Activated CD8-positive, alpha-beta T cell treated with anti-CD3 and anti-CD28 coated beads for 36 hours (primary cell): ENCODE results near the gene EVC2. TPM values are rescaled to one million over a fixed set of nuclear protein-coding genes. Genes with fewer than 3 reads are reported as not detected.

Experiments
- ATAC-seq: fragments of 200-7000 bp; cut with Tn5 transposase; one replicate; pipeline ENCODE4 v1.10.0; 2021; ENCODE audit warnings: mild to moderate bottlenecking, moderate library complexity
- CTCF ChIA-PET: fragments of 350-600 bp; sonication (Branson Sonifier 250); formaldehyde crosslinking; loops from one replicate; lab custom pipeline; 2021; ENCODE audit warnings: antibody characterized with exemption; lab: Charles Lee
- POLR2A ChIA-PET: fragments of 350-600 bp; sonication (Branson Sonifier 250); formaldehyde crosslinking; loops from one replicate; lab custom pipeline; 2021; ENCODE audit warnings: antibody characterized with exemption; lab: Charles Lee
- DNase-seq: peaks from one replicate; pipeline ENCODE4 v3.0.0-alpha.2; 2020
- H3K27ac Mint-ChIP-seq: one replicate; pipeline ENCODE4 v1.8.0; 2021; ENCODE audit warnings: mild to moderate bottlenecking, mixed read lengths
- H3K27me3 Mint-ChIP-seq: one replicate; pipeline ENCODE4 v1.8.0; 2021; ENCODE audit warnings: mixed read lengths
- H3K36me3 Mint-ChIP-seq: one replicate; pipeline ENCODE4 v1.8.0; 2021; ENCODE audit warnings: low read depth, mixed read lengths
- H3K4me1 Mint-ChIP-seq: one replicate; pipeline ENCODE4 v1.8.0; 2021; ENCODE audit warnings: low read depth, mixed read lengths
- H3K4me3 Mint-ChIP-seq: one replicate; pipeline ENCODE4 v1.8.0; 2021; ENCODE audit warnings: mild to moderate bottlenecking, moderate library complexity, mixed read lengths
- H3K9me3 Mint-ChIP-seq: one replicate; pipeline ENCODE4 v1.8.0; 2021; ENCODE audit warnings: mixed read lengths
- CTCF ChIP-seq: fragments of 200-600 bp; IDR thresholded peaks from one replicate; pipeline ENCODE4 v1.8.0; 2022; ENCODE audit warnings: antibody characterized with exemption, mild to moderate bottlenecking
- intact Hi-C: fragments of 100-400 bp; cut with micrococcal nuclease; formaldehyde crosslinking; loops from one replicate; pipeline ENCODE4 v1.10.0; 2022
- total RNA-seq, 2 experiments: library from RNA; stranded (reverse); gene quantifications; one replicate each; pipeline ENCODE4 v1.2.3, GENCODE V29; 2021

The EVC2 gene
- total RNA-seq, 2 experiments from 2014 or later: 0.83 to 1.3 TPM

DNA sequence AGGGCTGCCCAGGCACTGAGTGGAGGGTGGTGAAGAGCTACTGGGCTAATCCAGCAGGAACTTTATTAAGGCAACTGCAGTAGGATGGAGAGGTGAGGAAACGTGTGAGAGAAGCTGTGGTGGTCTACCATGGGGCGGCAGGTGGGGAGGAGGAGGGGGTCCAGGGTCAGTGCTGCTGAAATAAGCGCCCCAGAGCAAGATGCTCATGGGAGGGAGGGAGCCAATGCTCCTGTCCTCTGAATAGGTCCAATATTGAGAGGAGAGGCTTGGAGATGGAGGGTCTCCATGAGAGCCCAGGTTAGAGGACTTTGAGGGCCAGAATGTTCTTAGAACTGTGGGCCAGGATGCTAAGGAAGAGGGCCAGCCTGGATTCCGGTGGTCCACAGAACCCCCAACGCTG is 37.9 kb upstream of the EVC2 start:
- ChIA-PET POLR2A (no interaction called here), CTCF (no interaction called here)
- no peak overlapping the region for H3K27ac Mint-ChIP-seq
- no peak for TF ChIP-seq CTCF
- H3K9me3 Mint-ChIP-seq: no peaks in the 10 kb centered on the region
- no peaks in the 10 kb centered on the region for H3K4me1 Mint-ChIP-seq
- ATAC-seq (no peak), DNase-seq (no peak)
- H3K27me3 Mint-ChIP-seq: no peaks in the 10 kb centered on the region
- H3K4me3 Mint-ChIP-seq: no peak overlapping the region
- intact Hi-C loops: no loop called here
- H3K36me3 Mint-ChIP-seq: no peaks in the 10 kb centered on the region

DNA sequence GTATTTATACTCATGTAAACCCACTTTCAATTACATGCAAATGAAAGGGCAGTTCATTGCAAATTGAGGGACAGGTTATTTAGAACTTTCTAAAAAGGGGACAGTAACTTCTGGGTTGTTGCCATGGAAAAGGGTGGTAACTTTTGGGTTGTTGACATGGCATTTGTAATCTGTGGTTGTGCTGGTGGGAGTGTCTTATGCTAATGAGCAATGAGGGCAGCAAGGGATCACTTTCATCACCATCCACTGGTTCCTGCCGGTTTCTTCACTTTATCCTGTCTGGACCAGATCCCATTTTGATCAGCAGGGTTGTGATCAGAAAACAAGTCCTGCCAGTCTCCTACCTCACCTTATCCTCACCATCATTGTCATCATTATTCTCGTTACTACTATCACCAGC is 34.6 kb upstream of the EVC2 start:
- DNase-seq (no peak), ATAC-seq (no peak)
- H3K27me3 Mint-ChIP-seq: no peaks in the 10 kb centered on the region
- TF ChIP-seq CTCF: no peak
- H3K27ac Mint-ChIP-seq: no peak overlapping the region
- no peaks in the 10 kb centered on the region for H3K36me3 Mint-ChIP-seq
- no peaks in the 10 kb centered on the region for H3K4me1 Mint-ChIP-seq
- CTCF ChIA-PET: no interaction called here
- H3K4me3 Mint-ChIP-seq: no peak overlapping the region
- POLR2A ChIA-PET: no interaction called here
- H3K9me3 Mint-ChIP-seq: no peaks in the 10 kb centered on the region
- intact Hi-C loops: no loop called here

GRCh38 chr4:5742388-5742787 is 34.0 kb upstream of the EVC2 start:
- ChIA-PET POLR2A (no interaction called here), CTCF (no interaction called here)
- intact Hi-C loops: no loop called here
- DNase-seq: no peak
- Mint-ChIP-seq H3K9me3 (no peaks in the 10 kb centered on the region), H3K27me3 (no peaks in the 10 kb centered on the region), H3K27ac (no peak overlapping the region), H3K4me1 (no peaks in the 10 kb centered on the region), H3K36me3 (no peaks in the 10 kb centered on the region), H3K4me3 (no peak overlapping the region)
- no peak for ATAC-seq
- TF ChIP-seq CTCF: no peak

DNA sequence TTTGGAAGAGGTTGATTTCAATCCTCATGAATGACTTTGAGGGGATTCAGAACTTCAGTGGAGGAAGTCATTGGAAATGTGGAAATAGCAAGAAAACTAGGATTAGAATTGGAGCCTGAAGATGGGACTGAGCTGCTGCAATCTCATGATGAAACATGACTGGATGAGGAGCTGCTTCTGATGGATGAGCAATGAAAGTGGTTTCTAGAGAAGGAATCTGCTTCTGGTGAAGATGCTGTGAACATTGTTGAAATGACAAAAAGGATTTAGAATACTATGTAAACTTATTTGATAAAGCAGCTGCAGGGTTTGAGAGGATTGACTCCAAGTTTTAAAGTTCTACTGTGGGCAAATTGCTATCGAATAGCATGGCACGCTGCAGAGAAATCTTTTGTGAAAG is 29.7 kb upstream of the EVC2 start:
- Mint-ChIP-seq H3K27ac (no peak overlapping the region), H3K27me3 (no peaks in the 10 kb centered on the region), H3K4me1 (no peaks in the 10 kb centered on the region), H3K36me3 (no peaks in the 10 kb centered on the region), H3K9me3 (no peaks in the 10 kb centered on the region), H3K4me3 (no peak overlapping the region)
- DNase-seq (no peak), ATAC-seq (no peak)
- CTCF ChIA-PET: no interaction called here
- POLR2A ChIA-PET: interaction anchor here (0.5 to 0.6 kb wide), 2 partner anchors 16 to 459 kb away, joined by 3 to 5 read pairs; no protein-coding TSS in a partner anchor
- no peak for TF ChIP-seq CTCF
- intact Hi-C loops: no loop called here

GRCh38 chr4:5735463-5735862 is 27.1 kb upstream of the EVC2 start:
- TF ChIP-seq CTCF: no peak
- DNase-seq (no peak), ATAC-seq (no peak)
- no peaks in the 10 kb centered on the region for H3K4me1 Mint-ChIP-seq
- no peaks in the 10 kb centered on the region for H3K9me3 Mint-ChIP-seq
- H3K27ac Mint-ChIP-seq: no peak overlapping the region
- CTCF ChIA-PET: no interaction called here
- intact Hi-C loops: no loop called here
- H3K4me3 Mint-ChIP-seq: no peak overlapping the region
- H3K27me3 Mint-ChIP-seq: no peaks in the 10 kb centered on the region
- no peaks in the 10 kb centered on the region for H3K36me3 Mint-ChIP-seq
- POLR2A ChIA-PET: no interaction called here
